A673 (cell line): ENCODE results near the gene NEDD4L.

ENCODE experiments used
- CTCF ChIP-seq: fragments of 300-800, 200-600 bp; sonication (generic); conservative IDR thresholded peaks from 2 replicates; pipeline ENCODE4 v1.5.1; 2017; ENCODE audit warnings: low read depth, mild to moderate bottlenecking, antibody characterized with exemption, low read length, moderate library complexity, mixed read lengths
- EZH2 ChIP-seq: fragments of 200-600 bp; sonication (generic); IDR thresholded peaks from 2 replicates; pipeline ENCODE4 v1.6.1; 2017; ENCODE audit warnings: borderline replicate concordance, low read depth, mild to moderate bottlenecking, mixed read lengths, antibody characterized with exemption, low read length; ENCODE audit not compliant: poor library complexity, severe bottlenecking

- TF ChIP-seq CTCF = no peak
- no peak for TF ChIP-seq EZH2
Observed at GRCh38 chr18:58228762-58229161, 184.7 kb downstream of the NEDD4L start.
